Aorta (tissue), 5 donors: ENCODE data around the gene TMPRSS7. TPM values are rescaled to one million over a fixed set of nuclear protein-coding genes. Genes with fewer than 3 reads are reported as not detected.
A peak's percentile ranks its signal among the peaks of the same experiment; 100 is the strongest.

Experiments used
- ATAC-seq: fragments of 200-7000 bp; cut with Tn5 transposase; one replicate; pipeline ENCODE4 v1.9.1; 2022; ENCODE audit warnings: moderate library complexity; ENCODE audit not compliant: low FRiP score
- DNase-seq, 2 donors: peaks; one replicate each; pipeline ENCODE4 v3.0.0-alpha.2; 2020
- H3K27ac ChIP-seq, 2 donors: one replicate each; pipeline ENCODE4 v1.5.1; 2013; ENCODE audit warnings: low read length in 2 of 2, mild to moderate bottlenecking in 2 of 2, moderate library complexity in 2 of 2, control low read depth in 1 of 2, inconsistent platforms in 1 of 2, low read depth in 1 of 2
- H3K27me3 ChIP-seq, 2 donors: one replicate each; pipeline ENCODE4 v1.6.1; 2013; ENCODE audit warnings: control low read depth in 1 of 2, low read length in 1 of 2, mild to moderate bottlenecking in 1 of 2, moderate library complexity in 1 of 2; ENCODE audit not compliant: insufficient read depth in 2 of 2, control insufficient read depth in 1 of 2
- H3K36me3 ChIP-seq, 2 donors: one replicate each; pipeline ENCODE4 v1.6.1; 2013; ENCODE audit warnings: control low read depth in 1 of 2, low read length in 1 of 2, mild to moderate bottlenecking in 1 of 2; ENCODE audit not compliant: insufficient read depth in 2 of 2, control insufficient read depth in 1 of 2
- H3K4me1 ChIP-seq, 2 donors: one replicate each; pipeline ENCODE4 v1.6.1; 2013; ENCODE audit warnings: low read length in 2 of 2, control low read depth in 1 of 2, mild to moderate bottlenecking in 1 of 2, moderate library complexity in 1 of 2; ENCODE audit not compliant: insufficient read depth in 2 of 2, control insufficient read depth in 1 of 2
- H3K4me3 ChIP-seq, 2 donors: one replicate each; pipeline ENCODE4 v1.5.1; 2013; ENCODE audit warnings: low read length in 2 of 2, control low read depth in 1 of 2, mild to moderate bottlenecking in 1 of 2
- H3K9me3 ChIP-seq: one replicate; pipeline ENCODE4 v1.6.1; 2013; ENCODE audit warnings: mild to moderate bottlenecking, low read length; ENCODE audit not compliant: control insufficient read depth
- WGBS, 2 donors: extraction: QIAGEN DNeasy Blood & Tissue Kit; methylation state at CpG; one replicate each; pipeline ENCODE4 v1.1.7; 2013; 5-methylcytosine and 5-hydroxymethylcytosine counted together
- intact Hi-C, 2 donors: fragments of 100-400 bp; cut with DNase I; formaldehyde crosslinking; loops; one replicate each; pipeline versions ENCODE4 v1.14.2 to v1.15.0; 2022
- polyA plus RNA-seq, 2 donors: library from polyadenylated mRNA; stranded (reverse); fragments of 200-250 nt; gene quantifications; one replicate each; pipeline ENCODE4 v1.2.3, GENCODE V29; 2013
- total RNA-seq, 2 donors: library from RNA; stranded (reverse); fragmentation: NEBNext Ultra II Directional; extraction: Animal tissue kit (Norgen Biotek cat#: 25700); gene quantifications; one replicate each; pipeline ENCODE4 v1.2.1, GENCODE V29; 2021
- donor health status: healthy with polysubstance abuse.
- donor health status: Bipolar disorder and iron deficiency.
- donor health status: DM: no; HTN: no; CAD: no.
- donor health status: DM: no; HTN: no; CAD: no.
- donor health status: DM: yes; HTN: yes; CAD: no.

Gene TMPRSS7
- total and polyA plus RNA-seq, 4 donors: not detected

DNA sequence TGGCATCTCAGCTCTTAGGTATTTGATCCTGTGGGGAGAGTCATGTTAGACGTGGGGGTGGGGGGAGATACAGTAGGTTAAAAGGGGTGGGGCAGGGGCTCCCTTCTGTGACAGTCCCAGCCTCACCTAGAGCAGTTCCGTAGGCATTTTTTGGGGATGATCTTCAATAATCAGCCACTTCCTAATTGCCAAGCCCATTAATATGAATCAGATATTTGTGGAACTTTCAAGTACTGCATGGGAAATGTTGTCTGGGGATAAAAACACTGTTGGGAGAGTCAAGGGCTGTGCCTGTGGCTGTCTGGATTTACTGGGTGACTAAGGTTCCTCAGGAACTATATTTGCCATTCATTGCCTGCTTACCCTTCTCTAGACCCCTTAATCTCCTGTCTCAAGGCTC, 61.2 kb downstream of the TMPRSS7 start:
- no peaks in the 10 kb centered on the region for H3K27me3 ChIP-seq
- ATAC-seq (no peak), DNase-seq (no peak)
- H3K36me3 ChIP-seq: no peaks in the 10 kb centered on the region
- intact Hi-C loops: no loop called here
- no peak overlapping the region for H3K27ac ChIP-seq
- no peaks in the 10 kb centered on the region for H3K9me3 ChIP-seq
- no peak overlapping the region for H3K4me3 ChIP-seq
- peaks cover 1 to 8% of the 10 kb centered on the region in 2 donors for H3K4me1 ChIP-seq
- WGBS, 2 donors: 17 to 38% methylated on average over 2 of the region's 2 CpGs

DNA sequence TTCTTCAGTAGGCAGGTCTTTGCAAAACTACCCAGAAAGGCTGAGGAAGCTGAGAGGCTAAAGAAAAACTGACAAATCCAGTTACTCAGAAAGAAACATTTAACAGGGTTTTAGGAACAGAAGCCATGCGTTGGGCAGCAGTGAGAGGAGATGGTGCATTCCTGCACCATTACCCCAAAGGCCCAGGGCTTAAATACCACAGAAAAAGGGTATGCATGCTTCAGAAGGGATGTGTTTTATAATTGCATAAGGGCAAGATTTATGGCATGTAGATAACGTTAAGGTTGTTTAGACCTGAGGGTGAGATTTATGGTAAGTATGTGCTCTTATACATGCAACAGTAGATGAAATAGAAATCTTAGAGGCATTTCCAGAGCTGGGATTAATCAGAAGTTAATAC, 61.6 kb downstream of the TMPRSS7 start:
- intact Hi-C loops: no loop called here
- Histone ChIP-seq H3K4me3 (no peak overlapping the region), H3K36me3 (no peaks in the 10 kb centered on the region), H3K27ac (peak overlapping the region in 1 of 2 donors; percentile 14), H3K9me3 (no peaks in the 10 kb centered on the region), H3K27me3 (no peaks in the 10 kb centered on the region), H3K4me1 (peaks cover 1 to 8% of the 10 kb centered on the region in 2 donors)
- no peak for ATAC-seq
- DNase-seq: no peak
- WGBS, 2 donors: 60 to 73% methylated on average over 2 of the region's 2 CpGs

DNA sequence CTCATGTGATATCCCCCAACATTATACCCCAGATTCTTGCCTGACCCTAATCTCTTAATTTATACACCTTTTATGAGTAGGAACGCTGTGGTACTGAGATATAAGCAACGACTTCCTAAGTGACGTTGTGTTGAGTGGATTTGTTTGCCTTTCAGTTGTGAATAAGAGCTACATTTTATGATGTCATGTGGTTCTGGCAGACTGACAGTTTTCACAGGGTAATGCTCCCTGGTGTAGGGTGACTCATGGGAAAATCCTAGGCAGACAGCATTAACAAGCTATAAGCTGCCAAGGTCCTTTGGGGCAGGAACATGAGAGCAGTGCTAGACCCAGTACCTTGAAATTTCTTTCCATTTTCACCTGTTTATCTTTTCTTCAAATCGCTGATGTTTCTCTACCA, 62.8 kb downstream of the TMPRSS7 start:
- 4 to 5% methylated on average over 4 of the region's 4 CpGs for WGBS, 2 donors
- Histone ChIP-seq H3K4me3 (no peak overlapping the region), H3K27me3 (no peaks in the 10 kb centered on the region), H3K27ac (no peak overlapping the region), H3K4me1 (peaks cover 1 to 8% of the 10 kb centered on the region in 2 donors), H3K9me3 (no peaks in the 10 kb centered on the region), H3K36me3 (no peaks in the 10 kb centered on the region)
- intact Hi-C loops: no loop called here
- no peak for DNase-seq
- ATAC-seq: peak; percentile 83

DNA sequence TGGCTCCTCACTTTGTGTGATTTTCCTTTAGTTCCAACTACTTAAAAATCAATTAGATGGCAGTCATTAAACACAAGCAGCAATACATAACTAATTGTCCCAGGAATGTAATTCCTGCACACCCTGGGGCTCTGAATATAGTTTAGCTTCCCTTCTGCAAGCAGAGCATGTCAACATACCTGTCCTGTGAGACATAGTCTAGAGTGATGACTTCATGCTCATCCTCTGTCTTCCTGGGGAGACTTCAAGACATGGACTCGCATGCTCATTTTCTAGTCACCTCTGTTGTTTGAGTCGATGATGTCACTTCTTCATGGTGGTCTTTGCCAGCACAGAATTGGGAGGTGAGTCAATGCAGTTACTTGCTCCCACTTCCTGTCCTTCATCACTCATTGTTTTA, 67.4 kb downstream of the TMPRSS7 start:
- intact Hi-C loops: no loop called here
- H3K27ac ChIP-seq: no peak overlapping the region
- no peak overlapping the region for H3K4me3 ChIP-seq
- 93 to 96% methylated on average over 2 of the region's 2 CpGs for WGBS, 2 donors
- ATAC-seq (no peak), DNase-seq (no peak)
- peaks cover 1 to 3% of the 10 kb centered on the region in 2 donors for H3K4me1 ChIP-seq
- peaks cover 7 to 8% of the 10 kb centered on the region in 2 donors for H3K36me3 ChIP-seq
- H3K27me3 ChIP-seq: no peaks in the 10 kb centered on the region
- H3K9me3 ChIP-seq: no peaks in the 10 kb centered on the region

DNA sequence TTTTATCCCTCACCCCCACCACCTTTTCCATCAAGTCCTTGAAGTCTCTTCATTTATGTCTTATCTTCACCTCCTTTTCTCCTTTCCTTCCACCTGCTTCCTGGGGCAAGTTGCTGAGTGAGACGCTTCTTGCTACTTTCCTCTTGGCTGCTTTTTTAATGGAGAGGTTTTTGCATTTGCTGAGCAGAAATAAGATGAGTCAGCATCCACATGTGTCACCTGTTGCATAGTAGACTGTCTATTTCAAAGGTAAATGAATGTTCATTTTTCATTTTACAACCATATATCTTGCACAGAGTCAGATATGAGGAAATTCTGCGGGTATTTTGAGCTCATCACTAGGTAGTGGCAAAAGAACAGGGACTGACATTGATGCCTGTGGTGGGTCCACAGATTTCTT, 70.2 kb downstream of the TMPRSS7 start:
- no peak for DNase-seq
- no peaks in the 10 kb centered on the region for H3K9me3 ChIP-seq
- no peak overlapping the region for H3K27ac ChIP-seq
- H3K27me3 ChIP-seq: no peaks in the 10 kb centered on the region
- intact Hi-C loops: no loop called here
- H3K4me3 ChIP-seq: no peak overlapping the region
- no peak for ATAC-seq
- peaks cover 7 to 8% of the 10 kb centered on the region in 2 donors for H3K36me3 ChIP-seq
- H3K4me1 ChIP-seq: no peaks in the 10 kb centered on the region
- 93 to 98% methylated on average over 2 of the region's 2 CpGs for WGBS, 2 donors

DNA sequence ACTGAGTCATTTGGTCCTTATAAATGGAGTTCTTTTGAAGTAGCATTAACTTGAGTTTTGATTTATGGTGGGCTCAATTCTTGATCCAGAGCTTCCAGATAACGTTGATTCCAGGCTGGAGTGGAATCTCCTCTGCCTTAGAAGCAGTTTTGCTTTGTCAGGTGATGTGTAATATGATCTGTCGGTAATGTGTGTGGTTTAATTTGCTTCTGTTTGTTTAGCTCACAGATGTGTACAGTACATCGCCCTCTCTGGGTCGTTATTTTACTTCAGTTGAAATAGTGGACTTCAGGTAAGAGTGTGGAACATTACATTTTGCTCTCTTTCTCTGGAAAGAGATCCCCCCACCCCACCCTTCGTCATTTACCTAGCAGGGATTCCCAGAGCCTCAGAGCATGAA, 74.8 kb downstream of the TMPRSS7 start:
- peaks cover 3 to 7% of the 10 kb centered on the region in 2 donors for H3K36me3 ChIP-seq
- ATAC-seq (no peak), DNase-seq (no peak)
- 80 to 82% methylated on average over 5 of the region's 5 CpGs for WGBS, 2 donors
- no peak overlapping the region for H3K27ac ChIP-seq
- H3K27me3 ChIP-seq: no peaks in the 10 kb centered on the region
- no peaks in the 10 kb centered on the region for H3K4me1 ChIP-seq
- intact Hi-C loops: no loop called here
- H3K9me3 ChIP-seq: no peaks in the 10 kb centered on the region
- H3K4me3 ChIP-seq: no peak overlapping the region

DNA sequence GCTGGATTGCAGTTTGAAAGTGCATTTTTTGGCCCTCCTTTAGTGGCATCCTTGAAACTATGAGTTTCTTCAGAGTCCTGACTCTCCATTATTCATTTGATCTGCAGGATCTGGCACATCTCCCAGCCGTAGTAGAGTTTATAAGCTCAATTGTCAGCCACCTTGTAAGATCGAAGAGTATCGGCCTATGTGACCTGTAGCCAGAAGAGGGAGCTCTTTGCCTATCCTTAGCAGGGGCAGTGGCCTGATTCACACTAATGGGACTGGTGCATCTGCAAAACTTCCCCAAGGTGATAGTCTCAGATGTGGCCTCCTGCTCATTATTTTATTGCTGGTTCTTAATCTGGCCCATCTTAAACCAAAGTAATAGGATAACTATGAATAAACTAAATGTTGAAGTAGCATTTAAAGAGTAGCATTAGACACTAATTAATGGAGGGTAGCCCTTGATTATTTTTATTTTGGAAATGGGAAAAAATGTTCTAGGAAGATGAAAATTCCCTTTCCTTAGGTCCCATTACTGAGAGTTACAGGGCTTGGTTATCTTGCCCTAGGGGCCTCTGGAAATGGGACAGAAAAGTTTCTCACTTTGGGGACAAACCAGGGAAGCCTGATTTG, 77.4 kb downstream of the TMPRSS7 start:
- Histone ChIP-seq H3K27me3 (no peaks in the 10 kb centered on the region), H3K27ac (no peak overlapping the region), H3K9me3 (no peaks in the 10 kb centered on the region), H3K36me3 (peaks cover 6 to 7% of the 10 kb centered on the region in 2 donors), H3K4me1 (no peaks in the 10 kb centered on the region), H3K4me3 (no peak overlapping the region)
- intact Hi-C loops: no loop called here
- DNase-seq: no peak
- 78 to 79% methylated on average over 3 of the region's 3 CpGs for WGBS, 2 donors
- ATAC-seq: peak; percentile 72

DNA sequence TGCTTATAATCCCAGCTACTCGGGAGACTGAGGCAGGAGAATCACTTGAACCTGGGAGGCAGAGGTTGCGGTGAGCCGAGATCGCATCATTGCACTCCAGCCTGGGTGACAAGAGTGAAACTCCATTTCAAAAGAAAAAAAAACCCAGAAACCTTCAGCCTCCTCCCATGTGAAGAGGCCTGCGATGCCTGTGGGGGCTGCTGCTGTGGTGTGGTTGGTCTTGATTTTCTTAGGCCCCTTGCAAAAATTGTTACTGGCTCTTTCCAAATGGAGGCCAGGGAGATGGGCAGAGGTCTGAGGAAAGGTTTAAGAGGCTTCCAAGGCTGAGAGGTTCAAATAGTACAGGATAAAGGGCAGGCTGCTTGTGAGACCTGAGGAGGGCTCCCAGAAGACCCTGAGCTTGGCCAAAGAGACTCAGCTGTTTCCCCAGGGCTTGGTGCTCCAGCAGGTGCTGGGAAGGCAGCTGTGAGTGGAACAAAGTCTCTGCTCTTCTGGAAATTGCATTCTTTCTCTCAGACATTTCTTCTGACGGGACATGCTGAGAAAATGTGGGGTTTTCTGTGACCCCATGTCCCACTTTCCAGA, 80.1 kb downstream of the TMPRSS7 start:
- peaks cover 8 to 10% of the 10 kb centered on the region in 2 donors for H3K36me3 ChIP-seq
- ATAC-seq: no peak

DNA sequence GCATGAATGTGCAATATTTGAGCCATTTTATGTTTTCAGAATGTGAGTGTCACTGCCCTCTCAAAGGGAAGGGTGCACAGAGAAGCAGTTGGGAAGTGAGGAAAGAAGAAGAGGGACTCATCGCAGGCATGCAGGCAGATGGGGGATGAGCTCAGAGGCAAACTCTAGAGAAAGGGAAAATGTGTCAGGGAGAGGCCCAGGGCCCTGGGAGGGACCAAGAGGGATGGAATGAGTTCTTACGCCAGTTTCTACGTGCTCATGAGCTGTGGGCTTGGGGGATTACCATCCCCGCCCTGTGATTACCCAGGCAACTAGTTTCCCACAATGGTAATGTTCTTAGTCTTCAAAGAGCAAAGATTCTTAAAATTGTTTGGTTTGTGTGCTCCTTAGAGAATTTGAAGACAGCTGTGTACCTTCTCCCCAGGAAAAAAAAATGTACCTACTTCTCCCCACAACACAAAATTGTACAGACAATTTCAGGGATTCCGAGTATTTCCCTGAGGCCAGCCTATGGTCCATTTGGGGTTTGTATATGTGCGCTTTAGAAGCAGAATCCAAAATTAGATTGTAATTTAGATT, 80.7 kb downstream of the TMPRSS7 start:
- H3K27me3 ChIP-seq: no peaks in the 10 kb centered on the region
- 89 to 94% methylated on average over 6 of the region's 6 CpGs for WGBS, 2 donors
- no peak overlapping the region for H3K4me3 ChIP-seq
- no peaks in the 10 kb centered on the region for H3K4me1 ChIP-seq
- H3K9me3 ChIP-seq: no peaks in the 10 kb centered on the region
- ATAC-seq: no peak
- intact Hi-C loops: no loop called here
- peaks cover 8 to 10% of the 10 kb centered on the region in 2 donors for H3K36me3 ChIP-seq
- no peak for DNase-seq
- H3K27ac ChIP-seq: no peak overlapping the region

More for the DNA sequence above, 80.1 kb downstream of the TMPRSS7 start:
- no peak for DNase-seq
- H3K9me3 ChIP-seq: no peaks in the 10 kb centered on the region
- H3K27ac ChIP-seq: no peak overlapping the region
- WGBS, 2 donors: 97 to 98% methylated on average over 6 of the region's 6 CpGs
- no peak overlapping the region for H3K4me3 ChIP-seq
- no peaks in the 10 kb centered on the region for H3K4me1 ChIP-seq
- intact Hi-C loops: no loop called here
- no peaks in the 10 kb centered on the region for H3K27me3 ChIP-seq
